8988T (cell line): ENCODE results near the gene HBE1.
"Not testable (repeated sequence)": the region's sequence is repeated elsewhere in the genome, so short reads cannot be mapped to it uniquely, and the experiment has no call there.

Experiments used
- DNase-seq: peaks from one replicate; pipeline ENCODE4 v3.0.0; 2011

The HBE1 gene

DNA sequence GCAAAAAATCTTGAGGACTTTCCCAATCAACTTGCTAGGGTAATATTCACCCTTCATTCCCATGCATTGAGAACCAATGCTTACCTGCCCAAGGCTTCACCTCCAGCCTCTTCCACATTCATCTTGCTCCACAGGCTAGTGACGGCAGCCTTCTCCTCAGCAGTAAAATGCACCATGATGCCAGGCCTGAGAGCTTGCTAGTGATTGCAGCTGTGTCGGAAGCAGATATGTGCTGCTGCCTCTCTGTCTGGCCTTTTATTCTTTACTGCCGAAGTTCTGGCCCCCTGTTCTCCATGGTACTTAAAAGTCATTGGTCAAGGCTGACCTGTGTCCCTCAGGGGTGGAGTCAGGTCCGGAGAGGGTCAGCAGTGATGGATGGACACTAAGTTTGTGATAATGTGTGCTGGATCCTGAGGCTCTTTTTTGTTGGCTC lies at the start of gene HBE1:
Gene HBE1, minus strand, starts transcription at position 231 of the 433 bp plus-strand sequence. Its CDS starts 55 bp downstream, at position 176.
- DNase-seq, result no peak

GRCh38 chr11:5317292-5317691 lies 47.5 kb upstream of the HBE1 start:
- no peak for DNase-seq

DNA sequence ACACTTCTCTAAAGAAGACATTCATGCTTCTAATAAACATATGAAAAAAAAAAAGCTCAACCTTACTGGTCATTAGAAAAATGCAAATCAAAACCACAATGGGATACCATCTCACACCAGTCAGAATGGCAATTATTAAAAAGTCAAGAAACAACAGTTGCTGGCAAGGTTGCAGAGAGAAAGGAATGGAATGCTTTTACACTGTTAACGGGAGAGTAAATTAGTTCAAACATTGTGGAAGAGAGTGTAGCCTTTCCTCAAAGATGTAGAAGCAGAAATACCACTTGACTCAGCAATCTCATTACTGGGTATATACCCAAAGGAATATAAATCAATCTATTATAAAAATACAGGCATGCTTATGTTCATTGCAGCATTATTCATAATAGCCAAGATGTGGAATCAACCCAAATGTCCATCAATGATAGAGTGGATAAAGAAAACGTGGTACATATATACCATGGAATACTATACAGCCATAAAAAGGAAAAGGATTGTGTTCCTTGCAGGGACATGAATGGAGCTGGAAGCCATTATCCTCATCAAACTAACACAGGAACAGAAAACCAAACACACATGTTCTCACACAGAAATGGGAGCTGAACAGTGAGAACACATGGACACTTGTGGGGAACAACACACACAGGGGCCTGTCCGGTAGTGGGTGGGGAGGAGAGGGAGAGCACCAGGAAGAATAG lies 43.7 kb upstream of the HBE1 start:
- not testable (repeated sequence) for DNase-seq

DNA sequence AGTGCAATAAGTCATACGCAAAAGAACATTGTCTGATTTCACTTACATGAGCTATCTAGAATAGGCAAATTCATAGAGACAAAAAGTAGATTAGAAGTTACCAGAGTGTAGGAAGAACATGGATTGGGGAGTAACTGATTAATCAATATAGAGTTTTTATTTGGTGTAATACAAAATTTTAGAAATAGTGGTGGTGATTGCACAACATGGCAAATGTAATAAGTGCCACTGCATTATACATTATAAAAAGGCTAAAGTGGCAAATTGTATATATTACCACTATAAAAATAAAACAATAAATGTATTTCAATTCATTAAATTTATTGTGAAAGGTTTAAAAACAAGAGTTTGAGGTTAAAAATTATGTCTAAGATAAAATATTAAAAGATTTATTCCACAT lies 40.7 kb upstream of the HBE1 start:
- DNase-seq, result no peak

GRCh38 chr11:5307256-5308019 lies 37.7 kb upstream of the HBE1 start:
- no peak for DNase-seq

GRCh38 chr11:5304046-5304445 lies 34.3 kb upstream of the HBE1 start:
- DNase-seq, result no peak

DNA sequence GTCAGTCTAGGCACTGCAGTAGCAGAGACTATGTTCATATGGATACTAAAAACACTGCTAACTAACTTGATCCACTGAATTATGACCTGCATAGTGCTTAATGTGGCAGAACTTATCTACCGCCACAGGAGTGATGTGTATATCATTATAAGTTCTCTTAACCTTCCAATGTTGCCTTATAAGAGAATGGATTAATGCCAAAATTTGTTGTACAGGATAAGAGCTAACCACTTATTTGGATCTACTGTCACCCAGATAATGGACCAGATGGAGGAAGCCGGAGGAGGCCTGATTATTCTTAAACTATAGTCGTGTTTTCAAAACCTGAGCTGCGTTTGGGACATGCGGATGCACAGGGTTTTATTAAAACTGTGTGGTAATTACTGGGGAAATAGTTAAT lies 33.9 kb upstream of the HBE1 start:
- DNase-seq, result no peak

DNA sequence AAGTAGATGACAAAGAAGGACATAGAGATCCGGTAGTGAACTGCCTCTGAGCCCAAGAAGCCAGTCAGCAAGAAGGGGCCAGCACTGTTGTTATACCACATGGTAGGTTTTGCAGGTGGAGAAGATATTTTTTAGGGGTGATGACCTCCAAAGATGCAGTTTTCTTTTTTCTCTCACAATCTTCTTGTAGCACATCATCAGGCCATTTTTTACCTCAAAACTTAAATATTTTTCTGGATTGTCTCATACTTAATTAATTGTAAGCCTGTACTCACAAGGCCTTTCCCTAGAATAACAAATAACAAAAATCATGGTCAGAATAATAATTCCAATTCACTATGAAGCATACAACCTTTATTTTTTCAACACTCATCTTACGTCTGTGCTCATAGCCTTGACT lies 32.1 kb upstream of the HBE1 start, which contains the start of gene OR51B4:
Gene OR51B4, minus strand, starts transcription at position 101 of the 400 bp plus-strand sequence. Its CDS starts 0 bp downstream, at position 101.
- no peak for DNase-seq

- DNase-seq, result no peak
Observed at GRCh38 chr11:5300251-5300650, 30.5 kb upstream of the HBE1 start.

GRCh38 chr11:5298451-5298850 lies 28.7 kb upstream of the HBE1 start:
- no peak for DNase-seq

DNA sequence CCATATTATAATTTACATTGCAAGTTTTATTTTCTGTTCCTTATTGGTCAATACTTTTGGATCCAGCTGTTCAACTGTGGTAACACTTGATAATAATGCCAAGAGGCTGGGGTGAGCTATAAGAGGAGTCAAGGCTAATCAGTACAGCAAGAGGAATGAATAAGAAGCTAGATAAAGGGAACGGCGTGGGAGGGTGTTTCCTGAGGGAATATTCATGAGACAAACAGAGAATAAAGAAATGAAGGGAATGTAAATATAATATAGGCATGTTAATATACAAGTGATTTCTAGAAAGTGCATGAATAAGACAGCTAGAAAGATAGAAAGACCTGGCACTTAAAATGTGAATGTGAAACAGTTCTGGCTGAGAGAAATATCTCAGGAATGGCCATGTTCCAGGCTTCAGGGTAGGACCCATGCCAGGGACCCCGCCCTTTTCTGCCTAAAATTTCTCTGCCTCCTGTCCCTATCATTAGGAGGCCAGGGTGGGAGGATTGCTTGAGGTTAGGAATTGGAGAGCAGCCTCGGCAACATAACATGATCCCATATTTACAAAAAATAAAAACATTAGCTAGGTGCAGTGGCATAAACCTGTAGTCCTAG lies 28.1 kb upstream of the HBE1 start:
- no peak for DNase-seq

DNA sequence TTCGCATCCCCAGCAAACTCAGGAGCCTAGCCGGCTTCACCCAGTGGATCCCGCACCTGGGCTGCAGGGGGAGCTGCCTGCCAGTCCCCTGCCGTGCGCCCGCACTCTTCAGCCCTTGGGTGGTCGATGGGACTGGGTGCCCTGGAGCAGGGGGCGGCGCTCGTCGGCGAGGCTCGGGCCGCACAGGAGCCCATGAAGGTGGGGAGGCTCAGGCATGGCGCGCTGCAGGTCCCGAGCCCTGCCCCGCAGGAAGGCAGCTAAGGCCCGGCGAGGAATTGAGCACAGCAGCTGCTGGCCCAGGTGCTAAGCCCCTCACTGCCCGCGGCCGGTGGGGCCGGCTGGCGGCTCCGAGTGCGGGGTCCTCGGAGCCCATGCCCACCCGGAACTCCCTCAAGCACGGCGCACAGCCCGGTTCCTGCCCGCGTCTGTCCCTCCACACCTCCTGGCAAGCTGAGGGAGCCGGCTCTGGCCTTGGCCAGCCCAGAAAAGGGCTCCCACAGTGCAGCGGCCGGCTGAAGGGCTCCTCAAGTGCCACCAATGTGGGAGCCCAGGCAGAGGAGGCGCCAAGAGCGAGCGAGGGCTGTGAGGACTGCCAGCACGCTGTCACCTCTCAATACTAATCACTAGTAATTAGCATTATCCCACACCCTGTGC lies 24.7 kb upstream of the HBE1 start:
- DNase-seq, result not testable (repeated sequence)

GRCh38 chr11:5293028-5293427 lies 23.3 kb upstream of the HBE1 start:
- no peak for DNase-seq

- peak; percentile 39 for DNase-seq
Observed at GRCh38 chr11:5291207-5291838, 21.6 kb upstream of the HBE1 start.

DNA sequence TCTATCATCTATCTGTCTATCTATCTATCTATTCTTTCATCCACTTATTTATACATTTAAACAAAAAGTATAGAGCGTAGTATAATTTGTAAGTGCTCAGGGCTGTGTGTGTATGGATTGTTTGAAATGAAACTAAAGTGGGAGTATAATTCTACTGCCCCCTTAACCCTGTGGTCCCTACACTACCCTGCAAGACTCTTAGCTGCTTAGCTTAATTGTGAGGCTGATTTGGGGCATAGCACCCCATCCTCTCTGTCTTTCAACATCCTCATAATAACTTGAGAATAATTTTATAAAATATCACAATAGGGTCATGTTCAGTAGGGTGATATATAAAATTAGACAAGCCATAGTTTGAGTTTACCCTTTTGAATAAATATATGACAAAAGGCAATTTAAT lies 20.4 kb upstream of the HBE1 start:
- DNase-seq, result no peak

DNA sequence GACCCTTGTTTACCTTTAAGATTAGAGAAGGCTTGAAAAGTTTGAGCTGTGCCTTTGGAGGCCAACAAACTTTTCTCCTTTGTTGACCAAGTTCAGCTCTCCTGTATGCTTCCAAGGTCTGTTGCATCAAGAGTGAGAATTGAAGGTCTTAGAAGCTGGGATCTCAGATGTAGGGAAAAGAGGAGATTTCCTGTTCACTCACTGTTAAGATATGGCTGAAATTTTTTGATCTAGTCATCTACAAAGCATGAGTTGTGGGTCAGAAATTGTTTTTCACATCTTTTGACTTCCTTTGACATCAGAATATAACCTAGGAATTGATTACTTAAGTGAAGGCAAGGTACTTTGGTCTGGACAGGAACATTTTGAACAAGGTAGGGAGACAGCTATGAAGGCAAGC lies 20.0 kb upstream of the HBE1 start:
- DNase-seq, result no peak

DNA sequence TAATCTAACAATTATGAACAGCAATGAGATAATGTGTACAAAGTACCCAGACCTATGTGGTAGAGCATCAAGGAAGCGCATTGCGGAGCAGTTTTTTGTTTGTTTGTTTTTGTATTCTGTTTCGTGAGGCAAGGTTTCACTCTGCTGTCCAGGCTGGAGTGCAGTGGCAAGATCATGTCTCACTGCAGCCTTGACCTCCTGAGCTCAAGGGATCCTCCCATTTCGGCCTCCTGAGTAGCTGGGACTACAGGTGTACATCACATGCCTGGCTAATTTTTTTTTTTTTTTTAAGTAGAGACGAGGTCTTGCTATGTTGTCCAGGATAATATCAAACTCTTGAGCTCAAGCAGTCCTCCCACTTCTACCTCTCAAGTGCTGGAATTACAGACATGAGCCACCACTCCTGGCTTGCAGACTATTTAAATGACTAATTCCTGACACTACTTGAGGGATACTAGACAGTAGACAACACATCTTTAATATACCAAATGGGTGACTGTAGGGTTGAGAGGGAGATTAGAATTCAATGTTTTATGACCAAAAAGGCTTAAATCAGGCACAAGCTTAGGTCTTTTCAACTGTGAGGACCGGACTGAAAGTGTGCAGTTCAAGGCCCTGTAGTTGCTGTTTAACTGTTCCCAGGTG lies 19.3 kb upstream of the HBE1 start:
- no peak for DNase-seq

GRCh38 chr11:5288108-5288905 lies 18.6 kb upstream of the HBE1 start:
- DNase-seq, result no peak

DNA sequence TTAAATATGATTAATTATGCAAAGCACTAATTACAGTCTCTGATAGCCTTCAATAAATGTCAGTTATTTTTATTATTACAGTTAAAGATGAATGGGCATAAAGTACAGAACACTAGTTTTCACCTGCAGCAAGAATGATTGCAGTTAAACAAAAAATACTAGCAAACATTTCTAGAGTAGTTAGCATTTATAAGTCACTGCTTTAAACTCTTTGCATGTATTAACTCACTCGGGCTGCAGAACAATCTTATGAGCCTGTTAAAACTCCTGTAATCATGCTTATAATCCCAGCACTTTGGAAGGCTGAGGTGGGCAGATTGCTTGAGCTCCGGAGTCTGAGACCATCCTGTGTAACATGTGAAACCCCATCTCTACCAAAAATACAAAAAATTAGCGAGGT lies 17.2 kb upstream of the HBE1 start:
- DNase-seq, result no peak

DNA sequence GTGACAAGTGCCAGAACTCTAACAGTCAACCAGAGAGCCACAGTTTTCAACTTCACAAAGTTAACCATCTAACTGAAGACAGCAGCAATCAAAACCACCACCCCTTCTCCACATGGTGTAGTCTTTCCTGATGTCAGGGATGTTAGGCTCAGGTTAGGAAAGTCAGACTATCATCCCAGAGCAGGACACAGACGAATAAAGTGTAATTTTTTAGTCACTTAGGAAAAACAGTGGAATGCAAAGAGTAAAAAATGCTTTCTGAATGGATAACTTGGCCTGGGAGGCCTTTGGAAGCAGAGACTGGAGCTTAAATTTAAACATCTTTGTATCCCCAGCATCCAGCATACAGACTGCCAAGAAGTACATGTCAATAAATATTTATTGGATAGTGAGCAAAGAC lies 16.6 kb upstream of the HBE1 start:
- no peak for DNase-seq

DNA sequence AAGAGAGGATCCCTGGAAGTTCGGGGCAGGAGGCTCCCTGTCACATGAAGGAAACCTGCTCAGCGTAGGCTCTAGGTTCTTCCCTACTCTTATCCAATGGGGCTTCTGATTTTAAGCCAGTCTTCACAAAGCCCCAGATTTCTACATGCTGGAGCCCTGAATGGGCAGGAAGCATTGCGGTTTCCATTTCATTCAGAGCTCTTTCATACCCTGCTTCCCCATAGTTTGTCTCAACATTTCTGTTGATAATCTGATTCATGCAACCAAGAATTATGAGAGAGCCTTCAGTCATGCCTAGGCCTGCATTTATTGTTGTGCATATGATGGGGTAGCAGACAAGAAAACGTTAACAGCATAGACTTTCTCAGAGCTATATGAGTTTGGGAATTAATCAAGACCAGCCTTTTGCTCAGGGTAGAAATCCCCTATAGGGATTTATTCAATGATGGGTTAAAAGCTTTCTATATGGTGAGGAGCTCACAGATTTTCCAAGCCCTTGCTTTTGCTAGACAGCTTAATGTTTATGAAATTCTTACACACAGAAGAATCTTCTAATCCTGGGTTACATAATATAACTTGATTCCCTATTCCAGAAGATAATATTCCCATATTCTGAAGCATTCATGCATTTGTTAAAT lies 16.1 kb upstream of the HBE1 start:
- no peak for DNase-seq
